ENCODE results near the gene LAMC1. TPM values are rescaled to one million over a fixed set of nuclear protein-coding genes. Genes with fewer than 3 reads are reported as not detected.

Gene LAMC1
- total RNA-seq, 1 experiment from 2014 or later: 65.0 TPM

Other genes starting within 250 kb of the LAMC1 start
- gene NPL, start 233.6 kb upstream of the LAMC1 start, total RNA-seq (2014; rRNA removed; shearing (Covaris generic); ENCODE audit: low replicate concordance): 2.3 and 6.8 TPM in 2 replicates
- gene DHX9, start 184.1 kb upstream of the LAMC1 start, total RNA-seq (2014; rRNA removed; shearing (Covaris generic); ENCODE audit: low replicate concordance): 241 and 253 TPM in 2 replicates
- gene SHCBP1L, start 70.3 kb upstream of the LAMC1 start, total RNA-seq (2014; rRNA removed; shearing (Covaris generic); ENCODE audit: low replicate concordance): not detected in 2 replicates
- gene LAMC2, start 162.8 kb downstream of the LAMC1 start, total RNA-seq (2014; rRNA removed; shearing (Covaris generic); ENCODE audit: low replicate concordance): 0.10 and 0.16 TPM in 2 replicates